ENCODE measurements around the gene FAM78B. TPM values are rescaled to one million over a fixed set of nuclear protein-coding genes. Genes with fewer than 3 reads are reported as not detected.

The FAM78B gene
- total RNA-seq, 1 experiment from 2014 or later, result 0.30 TPM

DNA sequence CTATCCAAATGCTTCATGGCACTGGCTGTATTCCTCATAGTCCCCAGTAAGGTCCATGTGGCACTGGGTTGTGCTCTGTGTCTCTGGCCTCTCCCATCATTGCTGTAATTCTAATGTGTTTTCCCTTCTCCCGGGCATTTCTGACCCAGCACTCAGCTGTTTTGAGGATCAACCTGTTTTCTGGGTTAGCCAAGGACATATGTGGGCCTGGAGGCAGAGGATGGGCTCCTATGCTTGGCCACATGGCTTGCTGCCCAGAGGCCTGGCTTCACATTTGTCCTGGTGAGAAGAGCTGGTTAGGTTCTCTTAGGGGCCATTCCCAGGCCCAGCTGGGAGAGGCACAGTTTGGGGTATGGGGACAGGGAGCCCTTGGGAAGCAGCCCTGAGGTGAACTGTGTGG, 103.1 kb downstream of the FAM78B start:
- no peaks in the 10 kb centered on the region for H3K27me3 ChIP-seq
- no peaks in the 10 kb centered on the region for H3K36me3 ChIP-seq
- no peaks in the 10 kb centered on the region for H3K9me3 ChIP-seq
- no peak overlapping the region for H3K4me3 ChIP-seq
- no peak for DNase-seq

DNA sequence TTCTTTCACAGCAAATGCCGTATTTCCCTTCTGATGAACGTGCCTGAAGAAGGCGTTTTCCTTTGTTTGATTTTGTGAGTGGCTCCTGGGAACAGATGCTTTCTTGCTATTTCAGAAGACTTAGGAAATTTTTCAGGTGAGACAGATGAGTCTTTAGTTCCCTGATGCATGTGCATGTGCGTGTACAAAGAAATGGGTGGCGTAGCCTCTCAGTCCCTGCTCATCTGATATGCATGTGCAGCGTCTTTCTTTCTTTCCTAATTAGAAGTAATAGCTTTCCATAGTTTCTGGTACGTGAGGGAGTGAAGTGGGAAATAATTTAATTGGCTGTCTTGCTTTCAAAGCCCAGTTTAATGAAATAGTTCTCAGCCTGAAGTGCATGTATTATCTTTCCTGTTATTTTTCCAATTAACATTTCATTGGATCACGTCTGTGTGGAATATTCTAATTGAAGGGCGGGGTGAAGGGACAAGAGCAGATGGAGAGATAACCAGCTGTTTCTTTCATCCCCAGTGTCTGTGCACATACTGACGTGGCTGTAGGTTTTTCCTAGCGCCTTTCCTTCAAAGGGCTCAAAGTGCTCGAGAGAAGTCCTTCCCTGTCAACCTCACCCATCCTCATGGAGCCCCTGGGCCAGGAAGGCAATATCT, 104.3 kb downstream of the FAM78B start:
- Histone ChIP-seq H3K36me3 (no peaks in the 10 kb centered on the region), H3K27me3 (no peaks in the 10 kb centered on the region), H3K9me3 (no peaks in the 10 kb centered on the region), H3K4me3 (no peak overlapping the region)
- DNase-seq, result no peak

DNA sequence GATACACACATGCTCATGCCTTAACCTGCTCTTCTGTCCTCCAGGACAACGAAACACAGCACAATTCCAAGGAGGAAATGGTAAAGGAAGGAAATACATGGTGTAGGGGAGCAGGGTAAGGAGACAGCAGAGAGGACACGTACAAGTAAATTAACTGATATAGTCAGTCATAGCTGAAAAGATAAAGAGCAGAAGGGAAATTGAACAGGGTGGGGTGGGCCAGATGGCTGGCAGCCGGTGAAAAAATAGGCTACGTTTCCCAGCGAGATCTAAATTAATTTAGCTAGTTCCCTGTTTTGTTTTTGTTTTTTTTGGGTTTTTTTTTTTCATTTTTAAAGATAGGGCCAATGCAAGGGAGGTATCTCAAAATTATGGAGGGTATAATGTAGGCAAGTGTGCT, 109.2 kb downstream of the FAM78B start:
- Histone ChIP-seq H3K27me3 (no peaks in the 10 kb centered on the region; the same call in 1 of the 2 replicates), H3K4me3 (no peak overlapping the region), H3K9me3 (no peaks in the 10 kb centered on the region), H3K36me3 (no peaks in the 10 kb centered on the region)
- no peak for DNase-seq

DNA sequence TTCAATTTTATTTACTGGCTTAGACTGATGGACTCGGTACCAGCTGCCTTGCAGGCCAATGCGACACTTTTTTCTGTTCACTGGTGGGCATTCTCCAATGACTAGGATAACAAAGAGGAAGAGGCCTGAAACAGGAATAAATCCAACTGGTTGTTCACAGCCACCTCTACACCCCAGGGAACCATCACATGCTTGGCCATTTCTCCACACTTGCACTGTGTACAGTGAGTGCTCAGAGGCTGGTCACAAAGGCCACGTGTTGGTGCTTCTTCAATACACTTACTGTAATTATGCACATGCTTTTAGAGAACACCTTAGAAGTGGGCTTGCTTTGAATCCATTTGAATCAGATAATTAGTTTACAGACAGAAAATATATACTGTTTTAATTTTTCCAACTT, 113.4 kb downstream of the FAM78B start:
- Histone ChIP-seq H3K9me3 (no peaks in the 10 kb centered on the region), H3K27me3 (no peaks in the 10 kb centered on the region; the same call in 1 of the 2 replicates), H3K36me3 (no peaks in the 10 kb centered on the region), H3K4me3 (no peak overlapping the region)
- DNase-seq, result no peak

DNA sequence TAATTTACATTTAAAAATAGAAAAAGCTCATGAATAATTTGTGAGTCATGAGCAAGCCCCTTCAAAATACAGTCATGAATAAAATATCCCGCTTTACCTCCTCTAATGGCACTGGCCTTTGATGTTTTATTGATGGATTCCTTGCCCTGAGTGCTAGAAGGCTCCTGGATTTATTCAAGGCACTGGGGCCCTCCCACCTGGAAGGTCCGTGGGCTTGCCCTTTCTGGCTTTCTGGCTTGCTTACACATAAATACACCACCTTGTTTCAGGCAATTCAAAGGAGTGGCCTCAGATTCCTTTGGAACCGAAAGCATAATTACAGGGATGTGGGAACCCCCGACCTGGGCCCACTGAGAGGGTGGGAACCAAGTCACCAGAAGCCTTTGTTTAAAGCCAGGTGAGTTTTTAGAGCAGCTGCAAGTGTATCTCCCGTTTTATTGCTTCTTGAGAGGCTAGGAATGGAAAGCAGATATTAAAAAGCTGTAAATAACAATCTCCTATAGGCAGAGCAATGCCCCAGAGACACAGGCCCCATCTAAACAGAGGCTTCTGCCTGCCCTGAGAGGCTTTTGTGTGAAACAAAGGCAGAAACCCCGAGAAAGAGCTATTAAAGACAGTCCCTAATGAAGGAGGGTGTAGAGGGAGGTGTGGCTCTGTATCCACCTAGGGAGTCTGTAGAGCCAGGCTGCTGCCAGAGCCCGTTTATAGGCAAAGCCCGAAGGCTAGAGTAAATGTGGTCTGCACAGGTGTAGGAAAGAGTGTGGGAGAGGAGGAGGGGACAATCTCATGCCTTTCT, 126.4 kb downstream of the FAM78B start:
- DNase-seq, result no peak
- Histone ChIP-seq H3K4me3 (no peak overlapping the region), H3K27me3 (no peaks in the 10 kb centered on the region), H3K36me3 (no peaks in the 10 kb centered on the region), H3K9me3 (no peaks in the 10 kb centered on the region)

DNA sequence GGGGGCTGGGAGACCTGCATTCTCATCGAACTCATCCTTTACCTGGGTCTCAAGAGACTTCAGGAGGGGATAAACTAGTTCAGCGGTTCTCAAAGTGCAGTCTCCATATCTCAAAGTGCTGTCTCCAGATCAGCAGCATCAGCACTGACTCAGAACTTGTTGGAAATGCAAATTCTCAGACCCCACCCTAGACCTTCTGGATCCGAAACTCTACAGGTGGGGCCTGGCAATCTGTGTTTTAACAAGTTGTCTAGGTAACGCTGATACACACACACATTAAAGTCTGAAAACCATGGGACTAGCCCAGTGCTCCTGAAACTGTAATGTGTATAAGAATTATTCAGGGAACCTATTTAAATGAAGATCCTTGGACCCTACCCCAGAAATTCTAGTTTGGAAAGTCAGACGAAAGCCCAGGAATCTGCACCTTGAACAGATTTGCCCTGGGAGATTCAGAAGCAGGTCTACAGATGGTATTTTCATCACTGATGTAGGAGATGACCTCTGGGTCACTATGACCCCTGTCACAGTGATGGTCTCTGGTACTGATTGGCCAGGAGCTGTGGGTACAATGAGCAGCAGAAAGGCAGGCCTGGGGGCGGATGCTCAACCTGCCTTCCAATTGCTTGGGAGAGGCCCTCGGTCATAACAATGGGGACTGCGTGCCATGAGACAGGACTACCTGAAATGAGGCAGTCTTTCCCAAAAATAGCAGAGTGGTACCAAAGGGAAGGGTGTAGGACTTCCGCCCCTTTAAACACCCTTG, 127.2 kb downstream of the FAM78B start:
- Histone ChIP-seq H3K4me3 (no peak overlapping the region), H3K9me3 (no peaks in the 10 kb centered on the region), H3K27me3 (no peaks in the 10 kb centered on the region), H3K36me3 (no peaks in the 10 kb centered on the region)
- no peak for DNase-seq

DNA sequence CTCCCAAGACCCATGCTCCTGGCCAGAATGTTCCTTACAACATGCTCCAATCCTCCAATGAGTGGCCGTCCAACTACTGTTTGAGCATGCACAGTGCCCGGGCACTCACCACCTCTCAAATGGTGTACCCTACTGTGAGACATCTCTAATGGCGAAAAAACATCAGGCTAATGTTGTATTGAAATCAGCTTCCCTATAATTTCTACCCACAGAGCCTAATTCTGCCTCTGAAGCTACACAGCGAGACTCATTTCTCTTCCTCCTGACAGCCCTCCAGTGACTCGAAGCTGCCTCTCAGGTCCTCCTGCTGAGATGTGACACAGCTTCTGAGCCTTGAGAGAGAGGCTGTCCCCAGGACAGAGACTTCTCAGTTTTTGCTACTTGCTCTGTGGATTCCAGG, 130.7 kb downstream of the FAM78B start:
- no peak for DNase-seq
- Histone ChIP-seq H3K9me3 (no peaks in the 10 kb centered on the region), H3K4me3 (no peak overlapping the region), H3K36me3 (no peaks in the 10 kb centered on the region), H3K27me3 (no peaks in the 10 kb centered on the region)

DNA sequence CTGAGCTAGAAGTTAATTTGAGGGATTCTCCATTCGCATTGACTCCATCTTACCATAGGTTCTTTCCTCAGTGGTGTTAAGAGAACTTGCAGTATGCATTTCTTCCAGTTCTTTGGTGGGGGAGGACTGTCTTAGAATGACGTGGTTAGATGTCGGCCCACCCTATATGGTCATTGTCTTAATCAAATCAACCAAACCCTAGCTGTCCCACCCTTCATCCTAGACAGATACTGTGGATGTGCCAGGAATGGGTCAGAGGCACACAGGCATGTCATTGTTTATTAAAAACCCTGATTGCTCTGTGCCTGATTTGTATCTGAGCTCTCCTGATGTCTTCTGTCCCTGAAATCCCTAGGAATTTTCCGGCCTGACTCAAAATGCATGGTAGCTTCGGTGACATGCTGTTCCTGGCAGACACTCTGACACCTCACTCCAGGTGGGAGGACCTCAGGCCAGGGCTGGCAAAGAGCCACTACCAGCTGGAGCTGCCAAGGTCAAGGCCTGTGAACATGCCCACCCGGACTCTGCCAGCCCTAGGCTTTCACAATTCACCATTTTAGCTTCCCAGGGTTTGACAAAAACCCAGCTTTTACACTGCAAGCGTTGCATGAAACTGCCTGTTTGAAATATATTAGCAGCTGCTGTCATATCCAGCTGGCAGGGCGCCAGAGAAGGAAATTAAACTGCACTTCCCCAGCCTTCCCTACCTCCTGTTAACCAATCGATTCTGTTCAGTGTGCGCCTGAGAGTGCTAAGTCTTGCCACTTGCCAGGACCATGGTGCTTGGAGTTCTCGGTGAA, 134.0 kb downstream of the FAM78B start:
- H3K36me3 ChIP-seq, result no peaks in the 10 kb centered on the region
- H3K27me3 ChIP-seq, result no peaks in the 10 kb centered on the region
- no peak for DNase-seq

DNA sequence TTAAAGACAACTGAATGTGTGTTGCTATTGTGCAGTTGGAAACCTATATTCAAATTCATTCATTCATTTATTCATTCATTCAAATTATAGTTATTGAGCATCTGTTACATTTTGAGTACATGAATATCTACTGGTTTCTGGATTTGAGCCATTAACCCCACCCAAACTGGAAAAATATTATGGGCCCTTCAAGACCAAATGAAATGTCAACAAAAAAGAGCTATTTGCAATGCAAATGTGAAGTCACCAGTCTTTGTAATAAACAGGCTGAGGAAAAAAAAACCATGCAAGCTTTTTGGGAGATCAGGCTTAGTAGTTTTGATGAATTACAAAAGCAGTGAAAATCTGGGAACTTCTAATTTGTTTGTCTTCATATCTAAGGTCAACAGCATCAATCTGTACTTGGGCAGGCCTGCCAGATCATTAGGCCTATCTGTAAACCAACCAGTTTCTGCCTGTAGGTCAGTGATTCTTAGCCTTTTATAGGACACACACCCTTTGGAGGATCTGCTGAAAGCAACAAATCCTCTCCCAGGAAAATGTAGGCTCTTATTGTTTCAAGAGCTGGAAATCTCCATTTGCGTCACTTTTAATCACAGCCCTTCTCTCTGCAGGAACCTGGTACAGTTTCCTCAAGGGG, 134.7 kb downstream of the FAM78B start:
- no peak for DNase-seq
- no peaks in the 10 kb centered on the region for H3K36me3 ChIP-seq
- H3K9me3 ChIP-seq, result no peaks in the 10 kb centered on the region
- no peaks in the 10 kb centered on the region for H3K27me3 ChIP-seq
- no peak overlapping the region for H3K4me3 ChIP-seq

More for the DNA sequence above, 134.0 kb downstream of the FAM78B start:
- H3K9me3 ChIP-seq, result no peaks in the 10 kb centered on the region
- H3K4me3 ChIP-seq, result no peak overlapping the region

DNA sequence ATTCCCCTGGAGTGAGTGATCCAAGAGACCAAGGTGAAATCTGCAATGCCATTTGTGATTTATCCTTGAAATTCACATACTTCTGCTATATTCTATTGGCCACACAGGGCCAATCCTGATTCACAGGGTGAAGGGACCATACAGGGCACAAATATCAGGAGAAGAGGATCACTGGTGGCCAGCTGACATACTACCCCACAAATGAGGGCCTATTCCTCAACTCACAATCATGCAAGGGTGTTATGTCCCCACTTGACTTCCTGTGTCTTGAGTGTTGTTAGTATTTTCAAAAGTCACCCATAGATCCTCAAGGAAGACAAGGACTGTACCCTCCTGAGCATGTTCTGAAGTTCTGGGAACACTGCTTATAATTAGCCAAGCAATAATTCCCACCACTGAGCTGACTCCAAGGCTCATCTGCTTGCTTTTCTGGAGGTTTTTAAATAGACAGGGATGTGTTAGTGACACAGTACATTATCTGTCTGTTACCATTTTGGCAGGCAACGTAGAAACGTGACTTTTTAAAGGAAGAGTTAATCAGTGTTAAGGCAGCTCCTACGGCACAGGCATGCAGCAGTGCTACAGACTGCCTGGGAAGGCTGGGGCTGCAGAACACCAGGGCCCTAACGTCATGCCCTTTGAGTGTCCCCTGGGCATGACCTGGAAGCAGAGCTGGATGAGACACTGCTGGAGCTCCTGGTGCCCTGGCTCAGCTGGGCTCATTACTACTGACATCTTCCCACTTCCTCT, 137.4 kb downstream of the FAM78B start:
- Histone ChIP-seq H3K9me3 (no peaks in the 10 kb centered on the region), H3K36me3 (no peaks in the 10 kb centered on the region), H3K4me3 (no peak overlapping the region), H3K27me3 (peaks cover 2% of the 10 kb centered on the region; the same call in 1 of the 2 replicates)
- no peak for DNase-seq

DNA sequence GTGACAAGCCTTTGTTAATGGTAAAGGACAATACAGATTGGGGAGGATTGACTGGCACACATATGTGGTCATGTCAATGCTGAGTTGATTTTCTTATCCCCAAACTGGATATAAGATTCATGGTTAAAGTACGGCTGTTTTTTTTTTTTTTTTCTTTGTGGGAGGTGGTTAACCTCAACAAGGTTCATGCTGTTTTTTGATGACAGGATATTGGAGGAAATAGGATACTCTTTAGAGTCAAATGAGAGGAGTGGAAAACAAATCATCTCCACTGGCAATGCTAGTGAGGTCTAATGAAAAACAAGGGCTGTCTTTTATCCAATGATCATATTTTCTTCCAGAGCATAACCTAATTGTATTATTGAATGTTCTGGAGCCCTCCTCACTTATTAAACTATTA, 140.2 kb downstream of the FAM78B start:
- Histone ChIP-seq H3K4me3 (no peak overlapping the region), H3K27me3 (peaks cover 7% of the 10 kb centered on the region; the same call in 1 of the 2 replicates), H3K36me3 (no peaks in the 10 kb centered on the region), H3K9me3 (no peaks in the 10 kb centered on the region)
- DNase-seq, result no peak

DNA sequence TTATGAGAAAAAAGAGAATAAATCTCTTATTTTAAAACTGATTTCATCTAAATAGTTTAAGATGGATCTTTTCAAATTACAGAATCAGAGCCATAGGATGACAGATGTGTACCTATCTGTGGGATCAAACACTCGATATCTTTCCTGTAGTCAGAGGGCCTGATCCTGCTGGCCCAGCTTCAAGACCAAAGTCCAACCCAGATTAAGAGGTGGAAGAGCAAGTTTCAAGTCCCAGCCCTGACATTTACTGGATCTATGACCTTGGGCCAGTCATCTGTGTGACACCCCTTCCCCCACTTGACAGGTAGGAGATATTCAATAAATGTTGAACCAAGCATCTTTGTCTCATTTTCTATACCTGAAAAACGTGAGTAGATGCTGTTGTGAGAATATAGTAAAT, 140.7 kb downstream of the FAM78B start:
- Histone ChIP-seq H3K9me3 (no peaks in the 10 kb centered on the region), H3K36me3 (no peaks in the 10 kb centered on the region), H3K4me3 (no peak overlapping the region), H3K27me3 (peaks cover 7% of the 10 kb centered on the region; the same call in 1 of the 2 replicates)
- DNase-seq, result no peak

DNA sequence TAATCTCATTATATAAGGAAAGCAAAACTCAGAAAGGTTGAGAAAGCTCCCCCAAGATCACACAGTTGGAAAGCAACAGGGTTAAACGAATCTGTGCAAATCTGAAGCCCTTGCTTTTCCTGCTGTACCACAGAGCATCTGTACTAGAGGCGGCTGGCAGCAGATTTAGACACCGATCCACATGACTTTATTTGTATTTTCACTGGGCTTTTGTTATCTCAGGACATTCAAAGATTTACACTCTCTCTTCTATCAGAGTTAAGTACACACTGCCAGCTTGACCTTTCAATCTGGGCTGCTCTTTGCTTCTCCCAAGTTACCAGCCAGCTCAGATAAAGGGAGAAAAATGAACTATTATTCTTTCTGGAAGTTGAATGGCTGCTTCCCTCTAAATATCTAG, 146.6 kb downstream of the FAM78B start:
- Histone ChIP-seq H3K36me3 (no peaks in the 10 kb centered on the region), H3K27me3 (peaks cover 7% of the 10 kb centered on the region; the same call in 1 of the 2 replicates), H3K9me3 (no peaks in the 10 kb centered on the region), H3K4me3 (no peak overlapping the region)
- DNase-seq, result no peak
